ENCODE results near the gene GCSH.

Gene GCSH

DNA sequence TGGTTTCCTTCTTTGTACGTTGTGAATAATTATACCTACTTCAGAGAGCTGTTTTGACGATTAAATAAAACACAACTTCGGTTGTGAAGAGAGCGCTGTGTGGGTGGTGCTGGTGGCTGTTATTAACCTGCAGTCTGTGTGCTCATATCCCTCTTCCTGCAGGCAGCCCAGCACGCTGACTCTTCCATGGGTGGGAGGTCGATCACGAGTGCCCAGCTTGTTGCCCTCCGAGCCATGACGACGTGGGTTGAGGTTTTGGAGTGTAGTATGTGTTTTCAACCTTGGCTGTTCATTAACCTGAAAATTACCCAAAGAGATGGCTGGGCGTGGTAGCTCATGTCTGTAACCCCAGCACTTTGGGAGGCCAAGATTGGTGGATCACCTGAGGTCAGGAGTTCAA, 11.3 kb upstream of the GCSH start:
- no peaks in the 10 kb centered on the region for H3K9me3 ChIP-seq
- H3K4me1 ChIP-seq, result no peaks in the 10 kb centered on the region
- DNase-seq, result no peak
- H3K36me3 ChIP-seq, result no peaks in the 10 kb centered on the region
- no peak overlapping the region for H3K4me3 ChIP-seq
- H3K27ac ChIP-seq, result no peak overlapping the region
- intact Hi-C loops (cut with DNase I; ENCODE audit: low total_unique reads), result no loop called here
- TF ChIP-seq CTCF (IDR thresholded peaks at IDR 0.05), result no peak
- H3K27me3 ChIP-seq, result peaks cover 0 to 4% of the 10 kb centered on the region in 2 donors

GRCh38 chr16:81106826-81107503, 10.8 kb upstream of the GCSH start:
- no peak overlapping the region for H3K4me3 ChIP-seq
- no peaks in the 10 kb centered on the region for H3K36me3 ChIP-seq
- TF ChIP-seq CTCF (IDR thresholded peaks at IDR 0.05), result no peak
- intact Hi-C loops (cut with DNase I; ENCODE audit: low total_unique reads), result no loop called here
- no peak overlapping the region for H3K27ac ChIP-seq
- H3K9me3 ChIP-seq, result no peaks in the 10 kb centered on the region
- no peaks in the 10 kb centered on the region for H3K4me1 ChIP-seq
- H3K27me3 ChIP-seq, result peaks cover 0 to 4% of the 10 kb centered on the region in 2 donors
- no peak for DNase-seq

- intact Hi-C loops (cut with DNase I; ENCODE audit: low total_unique reads), result no loop called here
- Histone ChIP-seq H3K4me3 (no peak overlapping the region), H3K27me3 (peaks cover 0 to 4% of the 10 kb centered on the region in 2 donors), H3K36me3 (no peaks in the 10 kb centered on the region), H3K9me3 (no peaks in the 10 kb centered on the region), H3K4me1 (no peaks in the 10 kb centered on the region), H3K27ac (no peak overlapping the region)
- no peak for DNase-seq
- TF ChIP-seq CTCF (IDR thresholded peaks at IDR 0.05), result no peak
Measured at GRCh38 chr16:81105946-81106345, 9.8 kb upstream of the GCSH start.

- peaks cover 0 to 6% (median 2%) of the 10 kb centered on the region in 4 donors for H3K4me1 ChIP-seq
- H3K27me3 ChIP-seq, result peaks cover 0 to 4% of the 10 kb centered on the region in 2 donors
- no peaks in the 10 kb centered on the region for H3K36me3 ChIP-seq
- no peak for DNase-seq
- no peak for TF ChIP-seq CTCF (IDR thresholded peaks at IDR 0.05)
- no peaks in the 10 kb centered on the region for H3K9me3 ChIP-seq
- H3K4me3 ChIP-seq, result no peak overlapping the region
- intact Hi-C loops (cut with DNase I; ENCODE audit: low total_unique reads), result no loop called here
- no peak overlapping the region for H3K27ac ChIP-seq
Measured at GRCh38 chr16:81101702-81102101, 5.5 kb upstream of the GCSH start.

GRCh38 chr16:81099958-81100357, 3.8 kb upstream of the GCSH start:
- peaks cover 0 to 4% of the 10 kb centered on the region in 2 donors for H3K27me3 ChIP-seq
- no peak for DNase-seq
- no peaks in the 10 kb centered on the region for H3K36me3 ChIP-seq
- intact Hi-C loops (cut with DNase I; ENCODE audit: low total_unique reads), result loop anchor here (5.0 to 10.0 kb wide), 2 partner anchors 77 to 215 kb away; partner anchors contain the start of gene GAN
- H3K9me3 ChIP-seq, result no peaks in the 10 kb centered on the region
- no peak for TF ChIP-seq CTCF (IDR thresholded peaks at IDR 0.05)
- no peak overlapping the region for H3K4me3 ChIP-seq
- no peak overlapping the region for H3K27ac ChIP-seq
- H3K4me1 ChIP-seq, result peaks cover 0 to 9% (median 3%) of the 10 kb centered on the region in 4 donors

Data from tibial artery (tissue), 4 donors.